GM18951 (cell line): ENCODE results near the gene SPRED3.

ENCODE experiments used
- POLR2A ChIP-seq: IDR thresholded peaks from 4 replicates; pipeline ENCODE4 v1.6.1; 2011; ENCODE audit warnings: mild to moderate bottlenecking; ENCODE audit not compliant: insufficient read length, insufficient read depth; ENCODE audit errors: extremely low read depth
- in situ Hi-C: fragments of 300-500 bp; cut with MboI; formaldehyde crosslinking; loops from one replicate; pipeline ENCODE4 v1.12.0; 2022; ENCODE audit warnings: low sequenced_read_pairs, mixed read lengths, inconsistent platforms; ENCODE audit not compliant: unreplicated experiment

Gene SPRED3

DNA sequence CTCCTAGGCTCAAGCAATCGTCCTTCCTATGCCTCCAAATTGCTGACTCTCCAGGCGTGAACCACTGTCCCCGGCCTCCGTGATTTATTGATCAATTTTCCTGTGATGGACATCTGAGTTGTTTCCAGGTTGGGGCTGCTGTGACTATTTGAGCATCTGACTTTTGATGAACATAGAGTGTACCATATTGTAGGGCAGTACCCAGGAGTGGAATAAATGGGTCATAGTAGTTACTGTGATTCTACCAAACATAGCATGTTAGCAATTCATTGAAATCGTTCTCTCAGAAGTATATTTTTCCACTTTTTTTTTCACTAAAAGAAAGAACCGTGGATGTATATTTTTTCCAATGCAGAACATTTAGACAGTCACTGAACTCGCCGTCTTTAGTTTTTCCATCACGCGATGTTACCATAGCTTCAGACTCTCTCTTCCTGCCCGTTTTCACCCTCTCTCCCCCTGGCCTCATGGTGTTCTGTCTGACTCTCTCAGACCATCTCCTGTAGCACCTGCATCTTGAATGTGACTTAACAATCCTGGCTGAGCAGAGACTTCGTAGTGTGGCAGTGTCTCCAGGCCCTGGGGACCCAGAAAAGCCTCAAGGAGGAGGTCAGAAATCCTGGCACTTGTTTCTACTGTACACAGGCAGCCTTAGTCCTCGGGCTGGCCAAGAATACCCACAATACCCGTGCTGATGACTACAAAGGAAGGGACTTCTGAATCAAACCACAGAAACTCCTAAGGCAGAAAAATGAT is 40.7 kb downstream of the SPRED3 start:
- in situ Hi-C loops: no loop called here

DNA sequence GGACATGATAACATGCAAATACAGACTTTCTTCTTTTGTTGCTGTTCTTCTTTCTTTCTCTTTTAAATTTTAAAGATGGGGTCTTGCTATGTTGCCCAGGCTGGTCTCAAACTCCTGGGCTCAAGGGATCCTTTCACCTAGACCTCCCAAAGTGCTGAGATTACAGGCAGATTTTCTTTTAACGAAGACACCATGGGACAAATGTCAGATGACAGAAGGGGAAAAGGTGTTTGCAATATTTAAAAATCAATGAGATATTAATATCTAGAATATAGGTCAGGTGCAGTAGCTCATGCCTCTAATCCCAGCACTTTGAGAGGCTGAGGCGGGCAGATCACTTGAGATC is 41.3 kb downstream of the SPRED3 start:
- in situ Hi-C loops: no loop called here
- no peak for TF ChIP-seq POLR2A

More for the DNA sequence above, 40.7 kb downstream of the SPRED3 start:
- TF ChIP-seq POLR2A: no peak

DNA sequence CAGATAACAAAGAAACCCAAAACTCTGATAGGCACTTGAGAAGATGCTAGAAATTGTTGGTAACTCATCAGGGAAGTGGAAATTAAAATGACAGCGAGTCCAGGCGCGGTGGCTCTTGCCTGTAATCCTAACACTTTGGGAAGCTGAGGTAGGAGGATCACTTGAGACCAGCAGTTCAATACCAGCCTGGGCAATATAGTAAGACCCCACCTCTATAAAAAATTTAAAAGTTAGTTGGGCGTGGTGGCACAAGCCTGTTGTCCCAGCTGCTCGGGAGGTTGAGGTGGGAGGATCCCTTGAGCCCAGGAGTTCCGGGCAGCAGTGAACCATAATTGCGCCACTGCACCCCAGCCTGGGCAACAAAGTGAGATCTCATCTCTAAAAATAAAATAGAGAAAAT is 42.4 kb downstream of the SPRED3 start:
- in situ Hi-C loops: no loop called here
- no peak for TF ChIP-seq POLR2A

DNA sequence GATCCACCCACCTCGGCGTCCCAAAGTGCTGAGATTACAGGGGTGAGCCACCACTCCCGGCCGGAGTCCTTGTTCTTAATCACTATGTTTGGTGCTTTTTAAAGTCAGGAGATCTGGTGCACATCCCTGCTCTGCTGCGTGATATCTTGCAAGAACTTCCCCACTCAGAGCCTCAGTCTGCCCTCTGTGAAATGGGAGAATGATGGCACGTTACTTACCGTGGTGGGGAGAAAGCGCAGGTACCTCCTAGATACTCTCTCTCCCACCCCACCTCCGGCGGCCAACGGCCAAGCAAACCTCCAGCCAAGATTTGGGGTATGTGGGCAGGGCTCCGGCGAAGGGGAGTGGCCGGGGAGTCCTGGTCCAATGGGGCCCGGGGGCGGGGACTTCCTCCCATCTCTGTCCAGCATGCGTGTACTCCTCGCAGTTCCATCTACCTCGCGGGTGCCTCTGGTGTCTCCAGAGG is 44.8 kb downstream of the SPRED3 start, which contains the start of gene RYR1:
Gene RYR1 (plus strand): TSS at position 424 of the 466 bp plus-strand sequence. CDS start 139 bp downstream, outside the sequence.
- no peak for TF ChIP-seq POLR2A
- in situ Hi-C loops: no loop called here

DNA sequence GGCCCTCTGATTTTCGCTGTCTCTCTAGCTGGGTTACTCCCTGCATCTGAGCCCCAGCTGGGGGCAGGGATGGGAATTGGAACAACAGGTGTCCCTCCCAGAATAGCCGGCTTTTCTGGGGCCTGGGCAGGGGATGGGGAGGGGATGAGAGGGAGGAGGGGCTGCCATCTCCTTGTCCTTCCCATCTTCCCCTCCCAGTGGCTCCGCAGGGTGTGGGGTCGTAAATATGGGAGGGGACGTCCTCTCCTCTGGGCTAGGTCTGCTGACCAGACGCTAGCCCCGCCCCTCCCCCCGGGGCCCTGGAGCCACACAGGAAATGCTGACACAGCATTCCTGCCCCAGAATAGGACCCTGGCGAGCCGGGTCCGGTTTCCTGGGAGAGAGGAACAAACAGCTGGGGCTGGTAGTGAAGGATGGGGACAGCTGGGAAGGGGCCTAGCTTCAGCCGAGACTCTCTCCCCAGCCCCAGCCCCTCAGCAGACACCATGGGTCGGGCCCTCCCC is 46.1 kb downstream of the SPRED3 start:
- in situ Hi-C loops: no loop called here

DNA sequence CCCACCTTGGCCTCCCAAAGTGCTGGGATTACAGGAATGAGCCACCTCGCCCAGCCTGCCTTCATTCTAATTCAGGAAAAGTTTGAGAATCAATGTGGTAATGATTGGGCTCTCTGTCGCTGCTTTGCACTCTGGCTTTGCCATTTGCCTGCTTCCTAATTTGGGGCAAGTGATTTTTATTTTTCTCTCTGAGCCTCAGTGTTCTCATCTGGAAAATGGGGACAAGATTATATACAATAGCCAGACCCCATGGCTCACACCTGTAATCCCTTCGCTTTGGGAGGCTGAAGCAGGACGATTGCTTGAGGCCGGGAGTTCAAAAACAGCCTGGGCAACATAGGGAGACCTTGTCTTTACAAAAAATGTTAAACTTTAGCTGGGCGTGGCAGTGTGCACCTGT is 48.8 kb downstream of the SPRED3 start:
- in situ Hi-C loops: no loop called here
- TF ChIP-seq POLR2A: no peak

More for the DNA sequence above, 46.1 kb downstream of the SPRED3 start:
- TF ChIP-seq POLR2A: no peak

DNA sequence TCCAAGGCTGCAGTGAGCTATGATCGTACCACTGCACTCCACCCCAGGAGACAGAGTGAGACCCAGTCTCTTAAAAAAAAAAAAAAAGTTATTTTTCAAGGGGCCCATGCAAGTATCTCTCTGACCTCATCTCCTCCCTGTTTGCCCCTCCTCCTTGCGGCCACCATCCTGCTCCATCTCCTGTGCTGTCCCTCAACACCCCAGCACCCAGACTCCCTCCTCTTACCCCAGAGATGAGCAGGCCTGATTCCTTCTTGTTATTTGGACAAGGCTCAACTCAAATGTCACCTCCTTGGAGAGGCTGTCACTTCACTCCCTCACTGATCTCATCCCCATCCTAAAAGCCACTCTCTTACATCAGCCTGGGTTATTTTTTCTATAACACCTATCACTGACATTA is 49.4 kb downstream of the SPRED3 start:
- in situ Hi-C loops: no loop called here
- TF ChIP-seq POLR2A: no peak

DNA sequence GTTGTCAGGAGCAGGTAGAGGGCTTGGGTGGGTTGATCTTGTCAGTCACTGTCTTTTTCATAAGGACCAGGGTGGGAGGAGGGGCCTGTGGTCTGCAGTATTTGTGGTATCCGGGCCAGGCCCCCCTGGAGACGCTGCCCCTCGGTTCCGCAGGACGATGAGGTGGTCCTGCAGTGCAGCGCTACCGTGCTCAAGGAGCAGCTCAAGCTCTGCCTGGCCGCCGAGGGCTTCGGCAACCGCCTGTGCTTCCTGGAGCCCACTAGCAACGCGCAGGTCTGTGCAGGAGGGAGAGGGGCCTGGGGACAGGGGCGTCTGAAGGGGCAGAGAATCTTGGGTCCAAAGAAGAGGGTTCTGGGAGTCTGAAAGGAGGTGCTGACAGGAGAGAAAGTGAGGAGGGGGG is 52.1 kb downstream of the SPRED3 start:
- TF ChIP-seq POLR2A: no peak
- in situ Hi-C loops: no loop called here

DNA sequence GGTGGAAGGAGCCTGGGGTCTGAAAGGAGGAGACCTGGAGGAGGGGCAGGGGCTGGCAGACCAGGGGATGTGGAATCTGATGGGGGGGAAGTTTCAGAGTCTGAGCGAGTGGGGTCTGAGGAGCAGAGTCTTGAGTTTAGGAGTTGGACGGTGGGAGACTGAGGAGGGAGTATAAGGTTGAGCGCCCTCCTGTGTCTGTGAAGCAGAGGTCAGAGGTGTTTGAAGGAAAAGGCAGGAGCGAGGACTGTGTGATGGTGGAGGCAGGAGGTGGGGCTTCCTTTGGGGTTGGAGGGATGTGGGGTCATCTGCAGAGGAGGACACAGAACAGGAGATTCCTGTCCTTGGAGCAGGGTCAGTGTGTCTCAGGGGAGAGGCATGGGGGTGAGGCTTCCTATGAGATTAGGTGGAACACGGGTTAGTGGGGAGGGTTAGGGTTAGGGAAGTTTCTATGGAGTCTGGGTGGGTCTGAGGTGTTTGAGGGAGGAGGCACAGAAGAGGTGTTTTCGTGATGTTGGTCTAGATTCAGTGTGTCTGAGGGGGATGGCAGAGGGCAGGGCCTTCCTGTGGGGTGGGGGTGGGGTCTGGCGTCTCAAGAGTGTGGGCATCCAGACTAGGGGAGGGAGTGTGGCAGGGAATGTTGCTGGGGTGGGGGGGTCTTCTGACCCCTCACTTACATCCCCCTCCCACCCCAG is 53.3 kb downstream of the SPRED3 start:
- in situ Hi-C loops: no loop called here
- no peak for TF ChIP-seq POLR2A

DNA sequence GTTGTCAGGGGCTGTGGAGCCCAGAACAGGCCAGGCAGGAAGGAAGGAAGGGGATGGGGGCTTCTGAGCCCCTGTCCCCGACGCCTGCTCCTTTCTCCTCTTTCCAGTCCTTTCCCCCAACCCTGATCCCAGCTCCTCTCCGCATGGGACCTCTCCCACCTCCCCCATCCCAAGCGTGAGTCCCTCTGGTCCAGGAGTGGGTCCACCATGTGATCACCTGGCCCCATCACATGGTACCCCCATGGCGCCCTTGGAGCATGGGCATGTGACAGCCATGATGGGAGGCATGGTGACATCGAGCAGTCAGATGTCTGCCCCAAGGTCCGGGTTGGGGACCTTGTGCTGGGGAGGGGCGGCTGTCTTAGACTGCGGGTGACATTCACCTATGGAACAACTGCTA is 54.2 kb downstream of the SPRED3 start:
- TF ChIP-seq POLR2A: no peak
- in situ Hi-C loops: no loop called here

DNA sequence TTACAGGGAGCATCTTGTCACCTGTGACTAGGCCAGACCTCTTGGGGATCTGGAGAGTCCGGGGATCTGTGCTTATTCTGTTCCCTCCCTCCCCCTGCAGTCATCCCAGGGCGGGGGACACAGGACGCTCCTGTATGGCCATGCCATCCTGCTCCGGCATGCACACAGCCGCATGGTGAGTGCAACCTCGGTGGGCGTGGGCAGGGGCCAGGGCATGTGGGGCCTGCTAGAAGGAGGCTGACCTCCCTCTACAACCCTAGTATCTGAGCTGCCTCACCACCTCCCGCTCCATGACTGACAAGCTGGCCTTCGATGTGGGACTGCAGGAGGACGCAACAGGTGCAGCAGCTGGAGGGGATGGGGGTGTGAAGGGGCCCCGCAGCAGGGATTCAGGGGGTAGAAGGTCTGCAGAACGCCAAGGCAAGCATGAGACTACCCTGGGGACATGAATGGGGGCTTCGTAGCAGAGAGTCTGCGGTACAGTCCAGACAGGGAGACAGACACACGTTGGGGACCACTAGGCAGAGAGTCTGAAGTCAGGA is 55.0 kb downstream of the SPRED3 start:
- in situ Hi-C loops: no loop called here
- TF ChIP-seq POLR2A: no peak

DNA sequence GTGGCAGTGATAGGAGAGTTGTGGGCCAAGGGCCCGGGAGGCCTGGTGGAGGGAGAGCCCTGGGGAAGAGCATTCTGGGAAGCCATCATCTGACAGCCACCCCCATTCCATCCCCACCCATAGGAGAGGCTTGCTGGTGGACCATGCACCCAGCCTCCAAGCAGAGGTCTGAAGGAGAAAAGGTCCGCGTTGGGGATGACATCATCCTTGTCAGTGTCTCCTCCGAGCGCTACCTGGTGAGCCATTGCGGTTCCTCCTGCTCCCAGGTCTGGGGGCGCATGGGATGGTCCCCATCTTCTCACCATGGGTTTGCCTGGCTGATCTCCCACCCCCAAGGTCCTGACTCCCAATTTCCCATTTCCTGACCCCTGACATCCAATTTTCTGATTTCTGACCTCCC is 55.5 kb downstream of the SPRED3 start:
- no peak for TF ChIP-seq POLR2A
- in situ Hi-C loops: no loop called here

DNA sequence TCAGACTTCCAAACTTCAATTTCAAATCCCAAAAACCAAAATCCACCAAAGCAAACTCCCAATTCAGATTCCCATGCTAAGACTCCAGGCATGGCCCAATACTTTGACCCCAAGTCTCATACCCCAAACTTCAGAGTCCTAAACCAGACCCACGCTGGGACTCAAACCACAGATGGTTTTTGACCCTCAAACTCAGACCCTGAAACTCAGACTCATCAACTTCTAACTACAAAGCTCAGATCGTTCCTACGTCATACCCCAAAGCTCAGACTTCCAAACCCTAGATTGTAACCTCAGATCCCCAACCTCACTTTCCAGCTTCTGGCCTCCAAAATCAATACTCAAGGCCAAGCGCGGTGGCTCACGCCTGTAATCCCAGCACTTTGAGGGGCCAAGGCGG is 56.9 kb downstream of the SPRED3 start:
- in situ Hi-C loops: no loop called here
- TF ChIP-seq POLR2A: no peak

DNA sequence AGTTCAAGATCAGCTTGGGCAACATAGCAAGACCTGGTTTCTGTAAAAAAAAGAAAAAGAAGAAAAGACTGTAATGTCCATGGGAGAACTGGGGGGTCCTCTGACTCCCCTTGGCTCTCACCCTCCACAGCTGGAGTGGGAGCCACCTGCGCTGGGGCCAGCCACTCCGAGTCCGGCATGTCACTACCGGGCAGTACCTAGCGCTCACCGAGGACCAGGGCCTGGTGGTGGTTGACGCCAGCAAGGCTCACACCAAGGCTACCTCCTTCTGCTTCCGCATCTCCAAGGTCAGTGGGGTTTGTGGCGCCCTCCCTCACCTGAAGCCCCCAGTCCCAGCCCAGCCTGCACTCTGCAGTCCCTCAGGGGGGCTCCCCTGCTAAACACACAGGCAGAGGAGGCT is 59.7 kb downstream of the SPRED3 start:
- in situ Hi-C loops: no loop called here
- no peak for TF ChIP-seq POLR2A
